GM18907 (cell line): Measurements from ENCODE around the gene OR5K3.

Experiments
- ATAC-seq: cut with Tn5 transposase; IDR thresholded peaks from one replicate; pipeline ENCODE4 v1.9.1; 2021; ENCODE audit warnings: mild to moderate bottlenecking, moderate library complexity; ENCODE audit not compliant: unreplicated experiment

The OR5K3 gene

DNA sequence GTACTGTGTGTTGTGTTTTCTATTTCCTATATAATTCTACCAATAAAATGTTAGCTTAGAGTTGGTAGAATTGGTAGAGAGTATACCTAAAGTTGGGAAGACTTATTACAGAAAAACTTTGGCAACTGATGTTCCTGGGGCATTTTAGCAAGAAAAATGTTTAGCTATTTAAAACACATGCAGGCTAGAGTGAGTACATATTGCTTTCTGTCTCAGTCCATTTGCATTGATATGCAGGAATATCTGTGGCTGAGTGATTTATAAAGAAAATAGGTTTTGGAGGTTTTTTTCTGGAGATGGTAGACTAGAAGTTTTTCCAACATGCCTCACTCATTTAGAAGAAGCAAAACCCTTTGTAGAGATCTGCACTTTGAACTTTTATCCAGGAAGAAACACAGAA is 42.1 kb downstream of the OR5K3 start:
- ATAC-seq = no peak

DNA sequence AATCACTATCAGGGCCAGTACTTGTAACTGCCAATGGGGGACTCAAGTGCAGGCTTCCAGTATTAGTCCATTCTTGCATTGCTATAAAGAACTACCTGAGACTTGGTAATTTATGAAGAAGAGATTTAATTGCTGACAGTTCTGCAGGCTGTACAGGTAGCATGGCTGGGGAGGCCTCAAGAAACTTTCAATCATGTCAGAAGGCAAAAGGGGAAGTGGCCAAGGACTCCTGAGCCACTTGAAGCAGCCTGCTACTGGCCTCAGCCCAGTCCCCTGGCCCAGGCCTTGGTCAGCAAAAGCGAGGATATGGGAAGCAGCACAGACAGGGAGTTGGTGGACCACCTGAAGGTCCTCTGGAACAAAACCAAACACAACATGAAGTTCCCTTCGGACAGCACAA is 43.3 kb downstream of the OR5K3 start:
- ATAC-seq = no peak

DNA sequence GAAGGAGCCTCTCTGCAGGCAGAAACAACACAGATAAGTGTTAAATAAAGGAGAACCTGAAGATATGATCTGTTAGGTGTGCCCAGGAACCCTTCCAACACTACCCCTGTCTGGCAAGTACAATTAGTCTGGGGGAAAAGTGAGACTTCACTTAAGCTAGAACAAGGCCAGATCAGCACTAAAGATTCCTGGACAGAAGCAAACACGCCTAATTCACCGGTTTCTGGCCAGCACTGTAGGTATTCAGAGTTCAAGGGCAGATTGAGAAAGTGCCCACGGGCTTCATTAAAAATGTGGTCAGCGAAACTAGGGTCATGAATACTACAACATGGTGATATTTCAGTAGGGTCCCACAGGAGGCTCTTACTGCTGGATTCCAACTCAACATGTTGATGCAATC is 43.9 kb downstream of the OR5K3 start:
- ATAC-seq = no peak

DNA sequence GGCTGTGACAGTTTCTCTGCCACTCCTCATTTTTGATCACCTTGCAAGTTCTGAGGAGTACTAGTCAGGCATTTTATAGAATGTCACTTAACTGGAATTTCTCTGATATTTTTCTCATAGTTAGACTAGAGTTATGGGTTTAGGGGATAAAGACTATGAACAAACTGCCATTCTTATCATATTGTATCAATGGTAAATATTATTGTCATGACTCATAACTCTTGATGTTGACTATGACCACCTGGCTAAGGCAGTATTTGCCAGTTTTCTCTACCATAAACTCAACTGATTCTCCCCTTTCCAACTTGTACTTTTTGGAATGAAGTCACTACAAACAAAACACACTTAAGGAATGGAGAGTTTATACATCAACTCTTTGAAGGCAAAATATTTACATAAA is 49.8 kb downstream of the OR5K3 start:
- no peak for ATAC-seq
